HG02885 (cell line): ENCODE results near the gene ZFP62.
A peak's percentile ranks its signal among the peaks of the same experiment; 100 is the strongest.

Source experiments
- ATAC-seq: cut with Tn5 transposase; IDR thresholded peaks from one replicate; pipeline ENCODE4 v1.9.1; 2021; ENCODE audit warnings: mild to moderate bottlenecking; ENCODE audit not compliant: unreplicated experiment, poor library complexity

ZFP62 gene

DNA sequence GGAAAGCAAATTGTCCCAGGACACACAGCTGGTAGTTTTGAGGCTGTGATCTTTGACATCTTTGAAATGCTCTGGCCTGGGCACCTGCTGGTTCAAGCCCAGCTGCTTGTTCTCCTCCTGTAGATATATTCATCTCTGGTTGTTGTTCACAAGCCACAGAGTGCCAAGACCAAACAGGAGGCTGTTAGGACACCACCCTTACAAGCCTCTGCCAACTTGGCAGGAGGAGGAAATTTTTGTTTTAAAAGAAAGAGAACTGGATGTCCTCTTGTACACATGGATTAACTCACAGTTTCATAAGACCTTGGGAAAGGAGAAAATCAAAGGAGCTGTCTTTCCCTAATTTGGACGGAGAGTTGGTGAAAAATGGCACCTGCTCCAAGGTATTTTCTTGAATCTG, 8.5 kb upstream of the ZFP62 start:
- ATAC-seq = no peak

DNA sequence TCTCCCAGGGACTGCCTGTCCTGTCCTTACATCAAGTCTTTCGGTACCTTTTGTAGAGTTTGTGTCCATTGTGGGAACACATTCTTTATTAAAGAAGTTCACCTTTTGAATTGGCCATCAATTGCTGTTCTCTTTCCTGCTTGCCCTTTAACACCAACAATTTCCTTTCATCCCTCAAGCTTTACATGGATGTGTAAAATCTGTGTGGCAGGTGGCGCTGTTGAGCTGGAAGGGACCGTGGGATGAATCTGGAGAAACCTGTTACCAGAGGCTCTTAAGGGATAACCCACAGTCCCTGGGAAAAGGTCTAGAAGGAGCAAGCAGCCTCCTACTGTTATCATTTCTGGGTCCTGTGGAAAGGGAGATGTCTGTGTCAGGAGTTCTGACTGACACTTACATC, 7.9 kb upstream of the ZFP62 start:
- ATAC-seq = peak; percentile 56

- ATAC-seq = no peak
Measured at GRCh38 chr5:180866985-180867384, 5.9 kb upstream of the ZFP62 start.

GRCh38 chr5:180865981-180866695, 5.1 kb upstream of the ZFP62 start:
- ATAC-seq = no peak

- ATAC-seq = no peak
Measured at GRCh38 chr5:180862645-180863044, 1.6 kb upstream of the ZFP62 start.

- peak; percentile 51 for ATAC-seq
Measured at GRCh38 chr5:180860273-180860886, 696 bp downstream of the ZFP62 start.

DNA sequence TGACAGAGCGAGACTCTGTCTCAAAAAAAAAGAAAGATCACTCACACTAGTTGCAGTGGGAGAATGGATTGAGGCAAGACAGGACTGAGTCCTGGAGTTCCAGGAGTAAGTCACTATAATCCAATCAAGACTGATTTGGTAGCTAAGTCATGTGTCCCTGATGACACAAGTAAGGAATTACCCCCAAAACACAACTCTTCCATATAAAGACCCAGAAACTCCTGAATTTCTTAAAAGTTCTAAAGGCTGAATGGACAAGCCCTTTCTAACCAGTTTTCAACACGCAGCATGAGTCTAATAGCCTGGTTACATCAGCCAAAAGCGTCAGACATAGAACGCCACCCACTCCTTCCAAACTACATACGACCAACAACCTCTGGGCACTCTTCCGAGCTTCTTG, 2.5 kb downstream of the ZFP62 start:
- no peak for ATAC-seq

DNA sequence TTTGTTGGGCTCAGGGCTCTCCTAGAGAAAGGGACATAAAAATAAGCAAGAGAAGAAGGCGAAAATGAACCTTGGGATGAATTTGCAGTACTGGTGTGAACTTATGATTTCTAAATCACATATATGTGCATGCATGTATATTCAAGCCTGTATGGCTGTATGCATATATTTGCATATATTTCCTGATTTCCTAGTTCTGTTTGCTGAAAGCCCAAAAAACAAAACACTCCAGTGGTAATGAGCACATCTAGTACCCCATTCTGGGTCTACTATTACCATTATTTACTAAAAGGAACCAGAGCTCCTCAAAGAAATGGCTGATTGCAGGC, 7.3 kb downstream of the ZFP62 start:
- ATAC-seq = no peak

GRCh38 chr5:180853121-180853847, 7.8 kb downstream of the ZFP62 start:
- no peak for ATAC-seq

DNA sequence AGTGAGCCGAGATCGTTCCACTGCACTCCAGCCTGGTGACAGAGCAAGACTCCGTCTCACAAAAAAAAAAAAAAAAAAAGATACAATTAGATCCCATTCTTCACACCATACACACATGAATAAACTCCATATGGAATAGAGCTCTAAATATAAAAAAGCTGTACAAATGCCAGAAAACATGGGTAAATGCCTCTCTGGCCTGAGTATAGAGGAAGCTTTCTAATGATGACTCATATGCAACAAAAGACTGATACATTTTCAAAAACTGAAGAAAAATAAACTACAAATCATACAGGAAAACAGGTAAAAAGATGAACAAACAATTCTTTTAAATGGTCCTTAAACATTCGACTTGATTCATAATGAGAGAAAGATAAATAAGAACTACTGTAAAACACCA, 8.6 kb downstream of the ZFP62 start:
- ATAC-seq = no peak

GRCh38 chr5:180850434-180851078, 10.5 kb downstream of the ZFP62 start:
- no peak for ATAC-seq

GRCh38 chr5:180849827-180850226, 11.2 kb downstream of the ZFP62 start:
- ATAC-seq = no peak

DNA sequence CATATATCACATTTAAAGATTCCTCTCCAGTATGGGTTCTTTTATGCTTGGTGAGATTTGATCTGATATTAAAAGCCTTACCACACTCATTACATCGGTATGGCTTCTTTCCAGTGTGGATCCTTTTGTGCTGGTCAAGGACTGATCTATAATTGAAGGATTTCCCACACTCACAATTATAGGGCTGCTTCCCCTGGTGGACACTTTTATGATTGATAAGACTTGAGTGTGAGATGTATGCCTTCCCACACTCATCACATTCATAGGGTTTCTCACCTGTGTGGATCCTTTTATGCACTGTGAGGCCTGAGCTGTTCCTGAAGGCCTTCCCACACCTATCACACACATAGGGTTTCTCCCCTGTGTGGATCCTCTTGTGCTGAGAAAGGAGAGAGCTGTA, 12.2 kb downstream of the ZFP62 start:
- ATAC-seq = no peak

GRCh38 chr5:180848265-180848664, 12.8 kb downstream of the ZFP62 start:
- ATAC-seq = no peak

- no peak for ATAC-seq
Measured at GRCh38 chr5:180847026-180847425, 14.1 kb downstream of the ZFP62 start.

DNA sequence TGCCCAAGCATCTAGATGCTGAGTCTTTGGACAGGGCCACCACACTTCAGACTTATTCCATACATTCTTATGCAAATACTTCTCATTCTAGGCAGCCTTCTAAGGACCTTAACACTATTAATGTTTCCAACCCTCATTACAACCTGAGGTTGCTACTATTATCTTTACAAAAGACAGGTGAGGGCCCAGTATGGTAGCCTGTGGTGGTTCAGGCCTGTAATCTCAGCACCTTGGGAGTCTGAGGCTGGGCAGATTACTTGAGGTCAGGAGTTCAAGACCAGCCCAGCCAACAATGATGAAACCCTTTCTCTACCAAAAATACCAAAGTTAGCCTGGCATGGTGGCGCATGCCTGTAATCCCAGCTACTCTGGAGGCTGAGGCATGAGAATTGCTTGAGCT, 16.2 kb downstream of the ZFP62 start:
- no peak for ATAC-seq

- no peak for ATAC-seq
Measured at GRCh38 chr5:180844432-180844831, 16.6 kb downstream of the ZFP62 start.

DNA sequence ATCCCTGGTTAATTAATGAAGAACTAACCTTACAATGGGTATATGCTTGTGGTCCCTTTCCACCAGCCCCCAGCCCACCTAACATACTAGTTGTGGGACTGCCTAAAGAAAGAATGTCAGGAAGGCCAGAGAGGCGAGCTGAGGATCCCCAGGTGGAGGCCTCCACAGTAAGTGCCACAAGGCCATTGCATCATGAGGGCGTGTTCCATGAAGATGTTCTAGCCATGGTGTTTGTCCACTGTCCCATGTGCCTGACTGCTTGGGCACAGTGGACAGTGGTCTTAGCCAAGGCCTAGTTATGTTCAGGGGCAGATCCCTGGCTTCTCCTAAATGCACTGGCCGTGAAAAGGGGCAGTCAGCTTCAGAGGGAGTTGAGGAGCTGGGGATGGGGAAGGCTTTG, 21.1 kb downstream of the ZFP62 start:
- ATAC-seq = no peak

DNA sequence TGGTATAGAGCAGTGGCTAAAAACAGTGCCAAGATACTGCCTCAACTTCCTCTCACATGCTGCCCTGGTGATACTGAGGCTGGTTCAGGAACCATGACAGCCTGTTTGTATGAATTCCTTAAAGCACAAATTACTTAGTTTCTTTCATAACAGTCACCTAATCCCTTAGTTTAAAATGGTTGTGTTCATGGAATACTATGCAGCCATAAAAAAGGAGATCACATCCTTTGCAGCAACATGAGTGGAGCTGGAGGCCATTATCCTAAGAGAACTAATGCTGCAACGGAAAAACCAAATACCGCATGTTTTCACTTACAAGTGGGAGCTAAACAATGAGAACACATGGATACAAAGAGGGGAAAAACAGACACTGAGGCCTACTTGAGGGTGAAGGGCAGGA, 21.8 kb downstream of the ZFP62 start:
- ATAC-seq = no peak

DNA sequence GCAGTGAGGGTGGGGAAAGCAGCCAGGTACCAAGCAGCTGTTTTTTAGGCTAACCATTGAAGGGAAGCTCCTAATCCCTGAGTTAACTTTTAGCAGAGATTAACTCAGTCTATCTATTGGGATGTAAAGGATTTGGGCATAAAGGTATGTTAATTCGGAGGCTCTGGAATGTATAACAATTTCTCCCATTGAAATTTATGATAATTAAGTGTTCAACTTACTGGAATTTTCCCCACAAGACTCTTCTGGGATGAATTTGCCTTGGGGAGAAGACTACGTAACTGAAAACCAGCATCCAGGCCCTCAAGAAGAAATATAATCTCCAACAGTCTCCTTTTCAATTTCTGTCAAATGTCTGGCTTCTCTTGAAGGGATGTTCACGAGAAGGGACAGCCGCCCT, 23.6 kb downstream of the ZFP62 start:
- no peak for ATAC-seq

GRCh38 chr5:180832638-180833068, 28.4 kb downstream of the ZFP62 start:
- ATAC-seq = peak; percentile 43
